GM23338 (cell line): ENCODE data around the gene PPP1R16B.

Experiments used
- CREB1 ChIP-seq: fragments of 250-450 bp; sonication (Bioruptor Pico); IDR thresholded peaks from 2 replicates; pipeline ENCODE4 v1.5.0; 2020; ENCODE audit warnings: low read depth, mild to moderate bottlenecking, moderate library complexity
- ETS1 ChIP-seq: IDR thresholded peaks from 2 replicates; pipeline ENCODE4 v1.6.1; 2016; ENCODE audit warnings: antibody characterized with exemption
- EZH2 ChIP-seq: fragments of 200-600 bp; sonication (generic); IDR thresholded peaks from one replicate; pipeline ENCODE4 v1.8.0; 2017; ENCODE audit warnings: antibody characterized with exemption, mild to moderate bottlenecking, low read depth; ENCODE audit not compliant: unreplicated experiment
- EZH2phosphoT487 ChIP-seq: fragments of 200-600 bp; sonication (generic); IDR thresholded peaks from one replicate; pipeline ENCODE4 v1.8.1; 2018; ENCODE audit warnings: antibody characterized with exemption; ENCODE audit not compliant: unreplicated experiment
- JUNB ChIP-seq: IDR thresholded peaks from one replicate; pipeline ENCODE4 v1.6.1; 2016; ENCODE audit warnings: antibody characterized with exemption; ENCODE audit not compliant: unreplicated experiment
- NANOG ChIP-seq: IDR thresholded peaks from 2 replicates; pipeline ENCODE4 v1.6.1; 2016; ENCODE audit warnings: antibody characterized with exemption, borderline replicate concordance
- POLR2AphosphoS5 ChIP-seq: IDR thresholded peaks from 2 replicates; pipeline ENCODE4 v1.6.1; 2016; ENCODE audit warnings: antibody characterized with exemption, low read depth
- REST ChIP-seq: IDR thresholded peaks from one replicate; pipeline ENCODE4 v1.6.1; 2018; ENCODE audit warnings: antibody characterized with exemption; ENCODE audit not compliant: unreplicated experiment
- STAT1 ChIP-seq: IDR thresholded peaks from one replicate; pipeline ENCODE4 v1.6.1; 2016; ENCODE audit warnings: antibody characterized with exemption; ENCODE audit not compliant: unreplicated experiment
- ZNF331 ChIP-seq: fragments of 250-450 bp; sonication (Bioruptor Pico); IDR thresholded peaks from 2 replicates; pipeline ENCODE4 v1.5.0; 2020; ENCODE audit warnings: low read depth, mild to moderate bottlenecking, moderate library complexity
- TF ChIP-seq, protein P1 (sequence below), 2 experiments: fragments of 200-600 bp in 1 of 2; sonication (generic) in 1 of 2; conservative IDR thresholded peaks; 2 replicates each; pipeline versions ENCODE4 v1.5.1 to v1.6.1; 2016 to 2017; ENCODE audit warnings: antibody characterized with exemption in 2 of 2, low read depth in 2 of 2, mild to moderate bottlenecking in 2 of 2, moderate library complexity in 1 of 2
- TF ChIP-seq, protein P2 (sequence below): fragments of 250-450 bp; sonication (Bioruptor Pico); IDR thresholded peaks from 2 replicates; pipeline ENCODE4 v1.5.0; 2020; ENCODE audit warnings: mild to moderate bottlenecking, moderate library complexity

DNA sequence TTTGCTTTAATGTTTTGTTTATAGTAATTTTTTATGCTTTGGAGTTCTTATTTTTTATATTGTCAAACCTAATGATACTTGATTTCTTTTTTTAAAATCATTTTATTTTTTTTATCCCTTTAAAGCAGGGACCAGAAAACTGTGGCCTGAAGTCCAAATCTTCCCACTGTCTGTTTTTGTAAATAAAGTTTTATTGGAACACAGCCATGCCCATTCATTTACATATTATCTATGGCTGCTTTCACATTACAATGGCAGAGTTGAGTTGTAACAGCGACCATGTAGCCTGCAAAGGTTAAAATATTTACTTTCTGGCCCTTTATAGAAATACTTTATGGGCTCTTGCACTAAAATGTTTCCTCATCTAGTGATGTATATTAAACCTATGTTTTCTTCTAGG lies 42.3 kb downstream of the PPP1R16B start:
- TF ChIP-seq, protein P1, sequence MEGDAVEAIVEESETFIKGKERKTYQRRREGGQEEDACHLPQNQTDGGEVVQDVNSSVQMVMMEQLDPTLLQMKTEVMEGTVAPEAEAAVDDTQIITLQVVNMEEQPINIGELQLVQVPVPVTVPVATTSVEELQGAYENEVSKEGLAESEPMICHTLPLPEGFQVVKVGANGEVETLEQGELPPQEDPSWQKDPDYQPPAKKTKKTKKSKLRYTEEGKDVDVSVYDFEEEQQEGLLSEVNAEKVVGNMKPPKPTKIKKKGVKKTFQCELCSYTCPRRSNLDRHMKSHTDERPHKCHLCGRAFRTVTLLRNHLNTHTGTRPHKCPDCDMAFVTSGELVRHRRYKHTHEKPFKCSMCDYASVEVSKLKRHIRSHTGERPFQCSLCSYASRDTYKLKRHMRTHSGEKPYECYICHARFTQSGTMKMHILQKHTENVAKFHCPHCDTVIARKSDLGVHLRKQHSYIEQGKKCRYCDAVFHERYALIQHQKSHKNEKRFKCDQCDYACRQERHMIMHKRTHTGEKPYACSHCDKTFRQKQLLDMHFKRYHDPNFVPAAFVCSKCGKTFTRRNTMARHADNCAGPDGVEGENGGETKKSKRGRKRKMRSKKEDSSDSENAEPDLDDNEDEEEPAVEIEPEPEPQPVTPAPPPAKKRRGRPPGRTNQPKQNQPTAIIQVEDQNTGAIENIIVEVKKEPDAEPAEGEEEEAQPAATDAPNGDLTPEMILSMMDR (conservative IDR thresholded peaks at IDR 0.05; ENCODE audit: low read depth in 2 of 2): no peak
- TF ChIP-seq EZH2 (no peak), JUNB (no peak), REST (no peak), POLR2AphosphoS5 (no peak), EZH2phosphoT487 (no peak), CREB1 (no peak), STAT1 (no peak), NANOG (no peak), ZNF331 (CRISPR knock-in tag) (no peak), ETS1 (no peak)
- TF ChIP-seq, protein P2, sequence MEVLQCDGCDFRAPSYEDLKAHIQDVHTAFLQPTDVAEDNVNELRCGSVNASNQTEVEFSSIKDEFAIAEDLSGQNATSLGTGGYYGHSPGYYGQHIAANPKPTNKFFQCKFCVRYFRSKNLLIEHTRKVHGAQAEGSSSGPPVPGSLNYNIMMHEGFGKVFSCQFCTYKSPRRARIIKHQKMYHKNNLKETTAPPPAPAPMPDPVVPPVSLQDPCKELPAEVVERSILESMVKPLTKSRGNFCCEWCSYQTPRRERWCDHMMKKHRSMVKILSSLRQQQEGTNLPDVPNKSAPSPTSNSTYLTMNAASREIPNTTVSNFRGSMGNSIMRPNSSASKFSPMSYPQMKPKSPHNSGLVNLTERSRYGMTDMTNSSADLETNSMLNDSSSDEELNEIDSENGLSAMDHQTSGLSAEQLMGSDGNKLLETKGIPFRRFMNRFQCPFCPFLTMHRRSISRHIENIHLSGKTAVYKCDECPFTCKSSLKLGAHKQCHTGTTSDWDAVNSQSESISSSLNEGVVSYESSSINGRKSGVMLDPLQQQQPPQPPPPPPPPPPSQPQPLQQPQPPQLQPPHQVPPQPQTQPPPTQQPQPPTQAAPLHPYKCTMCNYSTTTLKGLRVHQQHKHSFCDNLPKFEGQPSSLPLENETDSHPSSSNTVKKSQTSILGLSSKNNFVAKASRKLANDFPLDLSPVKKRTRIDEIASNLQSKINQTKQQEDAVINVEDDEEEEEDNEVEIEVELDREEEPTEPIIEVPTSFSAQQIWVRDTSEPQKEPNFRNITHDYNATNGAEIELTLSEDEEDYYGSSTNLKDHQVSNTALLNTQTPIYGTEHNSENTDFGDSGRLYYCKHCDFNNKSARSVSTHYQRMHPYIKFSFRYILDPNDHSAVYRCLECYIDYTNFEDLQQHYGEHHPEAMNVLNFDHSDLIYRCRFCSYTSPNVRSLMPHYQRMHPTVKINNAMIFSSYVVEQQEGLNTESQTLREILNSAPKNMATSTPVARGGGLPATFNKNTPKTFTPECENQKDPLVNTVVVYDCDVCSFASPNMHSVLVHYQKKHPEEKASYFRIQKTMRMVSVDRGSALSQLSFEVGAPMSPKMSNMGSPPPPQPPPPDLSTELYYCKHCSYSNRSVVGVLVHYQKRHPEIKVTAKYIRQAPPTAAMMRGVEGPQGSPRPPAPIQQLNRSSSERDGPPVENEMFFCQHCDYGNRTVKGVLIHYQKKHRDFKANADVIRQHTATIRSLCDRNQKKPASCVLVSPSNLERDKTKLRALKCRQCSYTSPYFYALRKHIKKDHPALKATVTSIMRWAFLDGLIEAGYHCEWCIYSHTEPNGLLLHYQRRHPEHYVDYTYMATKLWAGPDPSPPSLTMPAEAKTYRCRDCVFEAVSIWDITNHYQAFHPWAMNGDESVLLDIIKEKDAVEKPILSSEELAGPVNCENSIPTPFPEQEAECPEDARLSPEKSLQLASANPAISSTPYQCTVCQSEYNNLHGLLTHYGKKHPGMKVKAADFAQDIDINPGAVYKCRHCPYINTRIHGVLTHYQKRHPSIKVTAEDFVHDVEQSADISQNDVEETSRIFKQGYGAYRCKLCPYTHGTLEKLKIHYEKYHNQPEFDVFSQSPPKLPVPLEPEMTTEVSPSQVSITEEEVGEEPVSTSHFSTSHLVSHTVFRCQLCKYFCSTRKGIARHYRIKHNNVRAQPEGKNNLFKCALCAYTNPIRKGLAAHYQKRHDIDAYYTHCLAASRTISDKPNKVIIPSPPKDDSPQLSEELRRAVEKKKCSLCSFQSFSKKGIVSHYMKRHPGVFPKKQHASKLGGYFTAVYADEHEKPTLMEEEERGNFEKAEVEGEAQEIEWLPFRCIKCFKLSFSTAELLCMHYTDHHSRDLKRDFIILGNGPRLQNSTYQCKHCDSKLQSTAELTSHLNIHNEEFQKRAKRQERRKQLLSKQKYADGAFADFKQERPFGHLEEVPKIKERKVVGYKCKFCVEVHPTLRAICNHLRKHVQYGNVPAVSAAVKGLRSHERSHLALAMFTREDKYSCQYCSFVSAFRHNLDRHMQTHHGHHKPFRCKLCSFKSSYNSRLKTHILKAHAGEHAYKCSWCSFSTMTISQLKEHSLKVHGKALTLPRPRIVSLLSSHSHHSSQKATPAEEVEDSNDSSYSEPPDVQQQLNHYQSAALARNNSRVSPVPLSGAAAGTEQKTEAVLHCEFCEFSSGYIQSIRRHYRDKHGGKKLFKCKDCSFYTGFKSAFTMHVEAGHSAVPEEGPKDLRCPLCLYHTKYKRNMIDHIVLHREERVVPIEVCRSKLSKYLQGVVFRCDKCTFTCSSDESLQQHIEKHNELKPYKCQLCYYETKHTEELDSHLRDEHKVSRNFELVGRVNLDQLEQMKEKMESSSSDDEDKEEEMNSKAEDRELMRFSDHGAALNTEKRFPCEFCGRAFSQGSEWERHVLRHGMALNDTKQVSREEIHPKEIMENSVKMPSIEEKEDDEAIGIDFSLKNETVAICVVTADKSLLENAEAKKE (CRISPR knock-in tag): no peak
